Stomach smooth muscle (tissue), 2 donors: ENCODE measurements around the gene FAM170B.

Experiments used
- H3K27ac ChIP-seq: one replicate; pipeline ENCODE4 v1.7.0; 2013; ENCODE audit warnings: mild to moderate bottlenecking, low read length, inconsistent platforms
- H3K27me3 ChIP-seq, 2 donors: one replicate each; pipeline ENCODE4 v1.7.0; 2013; ENCODE audit warnings: low read length in 2 of 2; ENCODE audit not compliant: insufficient read depth in 2 of 2, control insufficient read depth in 1 of 2
- H3K36me3 ChIP-seq, 2 donors: one replicate each; pipeline ENCODE4 v1.7.0; 2013; ENCODE audit warnings: low read length in 2 of 2; ENCODE audit not compliant: control insufficient read depth in 2 of 2, insufficient read depth in 2 of 2
- H3K4me1 ChIP-seq: one replicate; pipeline ENCODE4 v1.7.0; 2013; ENCODE audit warnings: low read length; ENCODE audit not compliant: control insufficient read depth, insufficient read depth
- H3K4me3 ChIP-seq, 2 donors: one replicate each; pipeline ENCODE4 v1.7.0; 2013; ENCODE audit warnings: low read length in 2 of 2
- H3K9ac ChIP-seq, 2 donors: one replicate each; pipeline ENCODE4 v1.7.0; 2013; ENCODE audit warnings: low read length in 2 of 2, mild to moderate bottlenecking in 1 of 2
- H3K9me3 ChIP-seq, 2 donors: one replicate each; pipeline ENCODE4 v1.7.0; 2013; ENCODE audit warnings: low read length in 2 of 2; ENCODE audit not compliant: control insufficient read depth in 2 of 2
- donor health status: healthy.
- donor health status: Pancreatic carcinoma.

The FAM170B gene

DNA sequence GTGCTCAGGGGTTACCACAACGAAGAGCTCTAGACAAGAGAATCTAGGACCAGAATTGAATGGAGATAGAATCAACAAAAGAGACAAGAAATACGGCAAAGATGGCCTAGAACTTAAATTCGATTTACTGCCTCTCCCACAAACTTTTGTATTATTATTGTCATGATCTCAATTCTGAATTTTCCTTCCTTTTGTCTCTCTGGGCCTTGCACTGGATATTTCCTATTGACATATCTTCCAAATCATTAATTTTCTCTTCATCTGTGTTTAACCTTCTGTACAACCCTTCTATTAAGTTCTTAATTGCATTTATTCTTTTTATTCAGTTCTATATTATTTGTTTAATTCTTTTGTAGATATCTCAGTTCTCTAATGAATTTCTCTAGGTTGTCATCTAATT is 46.9 kb downstream of the FAM170B start:
- peaks cover 0 to 3% of the 10 kb centered on the region in 2 donors for H3K36me3 ChIP-seq
- H3K27ac ChIP-seq = no peak overlapping the region
- no peaks in the 10 kb centered on the region for H3K9me3 ChIP-seq

DNA sequence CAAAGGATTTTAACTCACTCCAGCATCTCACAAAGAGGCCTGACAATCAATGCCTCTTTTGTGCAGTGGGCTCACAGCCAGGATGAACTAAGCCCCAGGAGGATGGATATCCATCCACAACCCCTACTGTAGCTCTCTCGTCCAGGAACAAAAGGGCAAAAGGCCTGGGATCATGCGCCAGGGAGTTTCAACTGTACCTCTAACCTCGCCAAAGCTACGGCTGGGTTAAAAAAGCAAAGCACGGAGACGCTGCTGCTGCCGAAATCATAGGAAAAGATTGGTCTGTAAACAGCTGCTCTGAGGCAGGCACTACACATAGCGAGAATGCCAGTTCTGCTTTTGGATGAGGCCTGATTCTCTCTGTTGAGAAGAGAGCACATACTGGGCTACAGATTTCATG is 50.6 kb downstream of the FAM170B start:
- Histone ChIP-seq H3K4me3 (peak overlapping the region in 1 of 2 donors; percentile 44), H3K4me1 (peaks cover 40% of the 10 kb centered on the region), H3K27me3 (no peaks in the 10 kb centered on the region), H3K9me3 (no peaks in the 10 kb centered on the region), H3K36me3 (peaks cover 0 to 3% of the 10 kb centered on the region in 2 donors), H3K9ac (peak overlapping the region; percentile 39 to 55), H3K27ac (peak overlapping the region; percentile 78)

More for the DNA sequence above, 46.9 kb downstream of the FAM170B start:
- Histone ChIP-seq H3K27me3 (no peaks in the 10 kb centered on the region), H3K4me3 (no peak overlapping the region), H3K9ac (no peak overlapping the region), H3K4me1 (peaks cover 39% of the 10 kb centered on the region)

DNA sequence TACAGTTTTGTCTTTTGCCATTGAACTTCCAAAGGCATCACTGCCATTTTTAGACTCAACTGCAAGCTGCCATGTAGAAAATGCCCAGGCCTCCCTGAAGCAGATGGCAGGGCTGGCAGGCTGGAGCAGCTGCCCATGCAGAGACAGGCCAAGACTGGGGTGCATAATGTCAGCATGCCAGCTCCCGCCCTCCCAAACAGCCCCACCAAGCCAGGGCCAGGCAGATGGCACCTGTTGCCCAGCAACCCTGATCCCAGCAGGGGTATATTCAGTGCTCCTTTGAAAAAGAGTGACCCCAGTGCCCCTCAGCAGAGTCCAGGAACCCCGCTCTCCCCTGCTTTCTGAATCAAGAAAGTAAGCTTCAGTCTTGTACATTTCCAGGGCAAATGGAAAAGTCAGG is 51.1 kb downstream of the FAM170B start:
- peak overlapping the region in 1 of 2 donors; percentile 39 for H3K9ac ChIP-seq
- H3K4me1 ChIP-seq = peaks cover 40% of the 10 kb centered on the region
- H3K27me3 ChIP-seq = no peaks in the 10 kb centered on the region
- peak overlapping the region in 1 of 2 donors; percentile 44 for H3K4me3 ChIP-seq
- H3K9me3 ChIP-seq = no peaks in the 10 kb centered on the region
- peak overlapping the region; percentile 78 for H3K27ac ChIP-seq
- peaks cover 0 to 3% of the 10 kb centered on the region in 2 donors for H3K36me3 ChIP-seq

DNA sequence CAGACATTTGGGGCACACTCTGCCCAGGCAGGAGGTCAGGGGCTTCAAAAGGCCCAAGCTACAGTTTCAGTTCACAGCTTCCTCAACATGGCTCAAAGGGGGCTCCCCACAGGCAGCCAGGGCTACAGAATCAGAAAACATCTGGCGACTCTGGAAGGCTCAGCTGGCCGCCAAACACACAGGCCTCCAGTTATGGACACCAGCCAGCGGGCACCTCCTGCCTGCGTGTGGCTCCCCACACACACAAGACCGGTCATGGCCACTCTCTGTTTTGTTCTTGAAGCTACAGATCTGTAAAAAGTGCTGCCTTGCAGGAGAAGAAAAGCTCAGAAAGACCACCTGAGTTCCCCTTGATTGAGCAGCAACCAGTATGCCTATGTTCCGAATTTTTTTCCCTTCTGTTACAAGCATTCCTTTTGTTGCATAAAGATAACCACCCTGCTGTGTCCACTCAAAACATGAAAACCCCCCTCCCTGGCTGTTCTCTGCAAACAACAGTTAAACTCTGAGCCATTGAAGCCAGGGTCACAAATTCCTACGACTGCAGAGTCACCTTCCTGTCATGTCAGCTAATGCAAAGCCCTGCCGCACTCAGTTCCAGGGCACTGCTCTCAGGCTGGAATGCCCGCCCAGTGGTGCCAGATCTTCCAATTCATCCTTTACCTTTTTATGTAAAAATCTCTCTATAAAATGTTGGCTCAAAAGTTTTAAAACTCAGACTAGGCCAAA is 52.1 kb downstream of the FAM170B start:
- no peak overlapping the region for H3K9ac ChIP-seq
- H3K27ac ChIP-seq = peak overlapping the region; percentile 78
- H3K4me3 ChIP-seq = peak overlapping the region in 1 of 2 donors; percentile 15
- H3K9me3 ChIP-seq = no peaks in the 10 kb centered on the region
- H3K4me1 ChIP-seq = peaks cover 43% of the 10 kb centered on the region
- H3K27me3 ChIP-seq = no peaks in the 10 kb centered on the region
- H3K36me3 ChIP-seq = peaks cover 0 to 7% of the 10 kb centered on the region in 2 donors
